ENCODE results near the gene ZNF22.

GRCh38 chr10:45040921-45041542 is 40.3 kb downstream of the ZNF22 start:
- TF ChIP-seq, protein P1, sequence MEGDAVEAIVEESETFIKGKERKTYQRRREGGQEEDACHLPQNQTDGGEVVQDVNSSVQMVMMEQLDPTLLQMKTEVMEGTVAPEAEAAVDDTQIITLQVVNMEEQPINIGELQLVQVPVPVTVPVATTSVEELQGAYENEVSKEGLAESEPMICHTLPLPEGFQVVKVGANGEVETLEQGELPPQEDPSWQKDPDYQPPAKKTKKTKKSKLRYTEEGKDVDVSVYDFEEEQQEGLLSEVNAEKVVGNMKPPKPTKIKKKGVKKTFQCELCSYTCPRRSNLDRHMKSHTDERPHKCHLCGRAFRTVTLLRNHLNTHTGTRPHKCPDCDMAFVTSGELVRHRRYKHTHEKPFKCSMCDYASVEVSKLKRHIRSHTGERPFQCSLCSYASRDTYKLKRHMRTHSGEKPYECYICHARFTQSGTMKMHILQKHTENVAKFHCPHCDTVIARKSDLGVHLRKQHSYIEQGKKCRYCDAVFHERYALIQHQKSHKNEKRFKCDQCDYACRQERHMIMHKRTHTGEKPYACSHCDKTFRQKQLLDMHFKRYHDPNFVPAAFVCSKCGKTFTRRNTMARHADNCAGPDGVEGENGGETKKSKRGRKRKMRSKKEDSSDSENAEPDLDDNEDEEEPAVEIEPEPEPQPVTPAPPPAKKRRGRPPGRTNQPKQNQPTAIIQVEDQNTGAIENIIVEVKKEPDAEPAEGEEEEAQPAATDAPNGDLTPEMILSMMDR (IDR thresholded peaks at IDR 0.05) = no peak
- TF ChIP-seq POLR2A (IDR thresholded peaks at IDR 0.05) (no peak), POLR2AphosphoS5 (IDR thresholded peaks at IDR 0.05; ENCODE audit: insufficient read depth in 1 of 2, low read depth in 1 of 2) (no peak)

Measured in vagina (tissue), 2 donors.